ENCODE measurements around the gene TMEM219.

The TMEM219 gene

GRCh38 chr16:29971304-29971703, 9.4 kb downstream of the TMEM219 start:
- Histone ChIP-seq H2BK15ac (ENCODE audit: low read length) (no peak overlapping the region), H3K27me3 (ENCODE audit: control insufficient read depth in 3 of 3, insufficient read depth in 3 of 3, low read depth in 1 of 3, low read length in 3 of 3) (no peaks in the 10 kb centered on the region), H2BK120ac (ENCODE audit: low read depth, low read length) (no peak overlapping the region), H3K9ac (ENCODE audit: low read depth, low read length, poor library complexity) (no peak overlapping the region), H3K36me3 (replicated peaks in 1 of 2; ENCODE audit: control insufficient read depth in 2 of 2, insufficient read depth in 2 of 2, low read length in 2 of 2) (peaks cover 15 to 42% of the 10 kb centered on the region in 2 donors), H2BK5ac (ENCODE audit: low read length) (no peak overlapping the region), H2BK12ac (ENCODE audit: low read length) (no peak overlapping the region), H2AFZ (ENCODE audit: low read length) (no peak overlapping the region), H4K91ac (ENCODE audit: low read depth, low read length, poor library complexity) (no peak overlapping the region), H3K79me1 (ENCODE audit: low read depth, low read length) (peaks cover 10% of the 10 kb centered on the region), H3K4me3 (ENCODE audit: low read length in 2 of 2) (no peak overlapping the region), H3K4me2 (ENCODE audit: insufficient read depth, low read length, poor library complexity, severe bottlenecking) (no peak overlapping the region), H2AK5ac (ENCODE audit: low read depth, low read length) (no peak overlapping the region), H3K27ac (replicated peaks; ENCODE audit: low read length) (no peak overlapping the region), H3K14ac (ENCODE audit: low read length) (no peak overlapping the region), H4K8ac (ENCODE audit: low read depth, low read length) (no peak overlapping the region), H3K18ac (ENCODE audit: low read length) (no peak overlapping the region), H3K23ac (ENCODE audit: low read depth, low read length, poor library complexity) (no peak overlapping the region), H3K4me1 (ENCODE audit: control insufficient read depth in 2 of 2, insufficient read depth in 1 of 2, low read depth in 1 of 2, low read length in 2 of 2) (peaks cover 16 to 17% of the 10 kb centered on the region in 2 donors), H3K4ac (ENCODE audit: low read length) (no peak overlapping the region), H3K9me3 (replicated peaks in 1 of 2; ENCODE audit: control insufficient read depth in 2 of 2, insufficient read depth in 1 of 2, low read depth in 1 of 2, low read length in 2 of 2) (peaks cover 9 to 10% of the 10 kb centered on the region in 2 donors)
- WGBS, 2 donors (ENCODE audit: extremely low coverage in 2 of 2, insufficient read length in 2 of 2, insufficient replicate concordance in 1 of 2): no CpG with 5 or more reads among the region's 8 CpGs
- DNase-seq (ENCODE audit: low spot score): no peak

- Histone ChIP-seq H3K4me1 (ENCODE audit: control insufficient read depth in 2 of 2, insufficient read depth in 1 of 2, low read depth in 1 of 2, low read length in 2 of 2) (peaks cover 18 to 23% of the 10 kb centered on the region in 2 donors), H3K9ac (ENCODE audit: low read depth, low read length, poor library complexity) (no peak overlapping the region), H4K8ac (ENCODE audit: low read depth, low read length) (no peak overlapping the region), H3K27ac (replicated peaks; ENCODE audit: low read length) (no peak overlapping the region), H2AK5ac (ENCODE audit: low read depth, low read length) (peak overlapping the region; percentile 25), H3K4ac (ENCODE audit: low read length) (no peak overlapping the region), H2BK120ac (ENCODE audit: low read depth, low read length) (no peak overlapping the region), H3K18ac (ENCODE audit: low read length) (no peak overlapping the region), H3K27me3 (ENCODE audit: control insufficient read depth in 3 of 3, insufficient read depth in 3 of 3, low read depth in 1 of 3, low read length in 3 of 3) (no peaks in the 10 kb centered on the region), H3K23ac (ENCODE audit: low read depth, low read length, poor library complexity) (no peak overlapping the region), H2BK15ac (ENCODE audit: low read length) (no peak overlapping the region), H3K79me1 (ENCODE audit: low read depth, low read length) (peaks cover 10% of the 10 kb centered on the region), H3K36me3 (replicated peaks in 1 of 2; ENCODE audit: control insufficient read depth in 2 of 2, insufficient read depth in 2 of 2, low read length in 2 of 2) (peaks cover 15 to 49% of the 10 kb centered on the region in 2 donors), H2BK12ac (ENCODE audit: low read length) (no peak overlapping the region), H3K9me3 (replicated peaks in 1 of 2; ENCODE audit: control insufficient read depth in 2 of 2, insufficient read depth in 1 of 2, low read depth in 1 of 2, low read length in 2 of 2) (peaks cover 9 to 10% of the 10 kb centered on the region in 2 donors), H4K91ac (ENCODE audit: low read depth, low read length, poor library complexity) (no peak overlapping the region), H3K4me2 (ENCODE audit: insufficient read depth, low read length, poor library complexity, severe bottlenecking) (no peak overlapping the region), H3K14ac (ENCODE audit: low read length) (no peak overlapping the region), H2BK5ac (ENCODE audit: low read length) (no peak overlapping the region), H3K4me3 (ENCODE audit: low read length in 2 of 2) (no peak overlapping the region), H2AFZ (ENCODE audit: low read length) (no peak overlapping the region)
- WGBS, 2 donors (ENCODE audit: extremely low coverage in 2 of 2, insufficient read length in 2 of 2, insufficient replicate concordance in 1 of 2): no CpG with 5 or more reads among the region's 1 CpG
- DNase-seq (ENCODE audit: low spot score): no peak
Observed at GRCh38 chr16:29972500-29972899, 10.6 kb downstream of the TMEM219 start.

- peaks cover 18 to 23% of the 10 kb centered on the region in 2 donors for H3K4me1 ChIP-seq (ENCODE audit: control insufficient read depth in 2 of 2, insufficient read depth in 1 of 2, low read depth in 1 of 2, low read length in 2 of 2)
- WGBS, 2 donors (ENCODE audit: extremely low coverage in 2 of 2, insufficient read length in 2 of 2, insufficient replicate concordance in 1 of 2): 100% methylated on average over 1 of the region's 6 CpGs; no CpG with 5 or more reads in 1 of the 2 donors
- H3K27ac ChIP-seq (replicated peaks; ENCODE audit: low read length): peak overlapping the region; percentile 32
- H3K4ac ChIP-seq (ENCODE audit: low read length): no peak overlapping the region
- peaks cover 16 to 51% of the 10 kb centered on the region in 2 donors for H3K36me3 ChIP-seq (replicated peaks in 1 of 2; ENCODE audit: control insufficient read depth in 2 of 2, insufficient read depth in 2 of 2, low read length in 2 of 2)
- H2BK5ac ChIP-seq (ENCODE audit: low read length): no peak overlapping the region
- H2AK5ac ChIP-seq (ENCODE audit: low read depth, low read length): no peak overlapping the region
- peaks cover 11% of the 10 kb centered on the region for H3K79me1 ChIP-seq (ENCODE audit: low read depth, low read length)
- H3K4me2 ChIP-seq (ENCODE audit: insufficient read depth, low read length, poor library complexity, severe bottlenecking): no peak overlapping the region
- H3K9me3 ChIP-seq (replicated peaks in 1 of 2; ENCODE audit: control insufficient read depth in 2 of 2, insufficient read depth in 1 of 2, low read depth in 1 of 2, low read length in 2 of 2): peaks cover 9 to 10% of the 10 kb centered on the region in 2 donors
- no peak overlapping the region for H3K4me3 ChIP-seq (ENCODE audit: low read length in 2 of 2)
- no peak overlapping the region for H2BK120ac ChIP-seq (ENCODE audit: low read depth, low read length)
- H4K91ac ChIP-seq (ENCODE audit: low read depth, low read length, poor library complexity): no peak overlapping the region
- no peak overlapping the region for H4K8ac ChIP-seq (ENCODE audit: low read depth, low read length)
- no peak overlapping the region for H3K14ac ChIP-seq (ENCODE audit: low read length)
- H3K9ac ChIP-seq (ENCODE audit: low read depth, low read length, poor library complexity): no peak overlapping the region
- H3K27me3 ChIP-seq (ENCODE audit: control insufficient read depth in 3 of 3, insufficient read depth in 3 of 3, low read depth in 1 of 3, low read length in 3 of 3): no peaks in the 10 kb centered on the region
- DNase-seq (ENCODE audit: low spot score): no peak
- no peak overlapping the region for H2BK15ac ChIP-seq (ENCODE audit: low read length)
- no peak overlapping the region for H3K23ac ChIP-seq (ENCODE audit: low read depth, low read length, poor library complexity)
- no peak overlapping the region for H2BK12ac ChIP-seq (ENCODE audit: low read length)
- no peak overlapping the region for H3K18ac ChIP-seq (ENCODE audit: low read length)
- peak overlapping the region; percentile 64 for H2AFZ ChIP-seq (ENCODE audit: low read length)
Observed at GRCh38 chr16:29972992-29973383, 11.1 kb downstream of the TMEM219 start.

GRCh38 chr16:29973384-29974246, 11.7 kb downstream of the TMEM219 start, which contains the start of gene TAOK2:
TAOK2 (plus strand) TSS chr16:29973868; CDS start chr16:29977773, 3,905 bp downstream.
- H3K18ac ChIP-seq (ENCODE audit: low read length): peak within 1 kb of the TSS; percentile 86
- peak within 1 kb of the TSS; percentile 86 for H3K27ac ChIP-seq (replicated peaks; ENCODE audit: low read length)
- H3K79me1 ChIP-seq (ENCODE audit: low read depth, low read length): peaks cover 13% of the 10 kb centered on the region
- H2BK120ac ChIP-seq (ENCODE audit: low read depth, low read length): no peak within 1 kb of the TSS
- peaks cover 9 to 10% of the 10 kb centered on the region in 2 donors for H3K9me3 ChIP-seq (replicated peaks in 1 of 2; ENCODE audit: control insufficient read depth in 2 of 2, insufficient read depth in 1 of 2, low read depth in 1 of 2, low read length in 2 of 2)
- peak; percentile 100 for DNase-seq (ENCODE audit: low spot score)
- H2BK12ac ChIP-seq (ENCODE audit: low read length): no peak within 1 kb of the TSS
- peak within 1 kb of the TSS; percentile 78 for H2BK5ac ChIP-seq (ENCODE audit: low read length)
- H2AFZ ChIP-seq (ENCODE audit: low read length): peak within 1 kb of the TSS; percentile 87
- no peak within 1 kb of the TSS for H2BK15ac ChIP-seq (ENCODE audit: low read length)
- H3K36me3 ChIP-seq (replicated peaks in 1 of 2; ENCODE audit: control insufficient read depth in 2 of 2, insufficient read depth in 2 of 2, low read length in 2 of 2): peaks cover 20 to 51% of the 10 kb centered on the region in 2 donors
- H3K27me3 ChIP-seq (ENCODE audit: control insufficient read depth in 3 of 3, insufficient read depth in 3 of 3, low read depth in 1 of 3, low read length in 3 of 3): no peaks in the 10 kb centered on the region
- peak within 1 kb of the TSS; percentile 90 for H3K23ac ChIP-seq (ENCODE audit: low read depth, low read length, poor library complexity)
- H3K4me3 ChIP-seq (ENCODE audit: low read length in 2 of 2): peak within 1 kb of the TSS; percentile 78 to 97
- no CpG with 5 or more reads among the region's 75 CpGs for WGBS, 2 donors (ENCODE audit: extremely low coverage in 2 of 2, insufficient read length in 2 of 2, insufficient replicate concordance in 1 of 2)
- no peak within 1 kb of the TSS for H3K14ac ChIP-seq (ENCODE audit: low read length)
- H3K4ac ChIP-seq (ENCODE audit: low read length): peak within 1 kb of the TSS; percentile 4
- peak within 1 kb of the TSS; percentile 91 for H3K9ac ChIP-seq (ENCODE audit: low read depth, low read length, poor library complexity)
- H4K91ac ChIP-seq (ENCODE audit: low read depth, low read length, poor library complexity): no peak within 1 kb of the TSS
- peaks cover 18 to 23% of the 10 kb centered on the region in 2 donors for H3K4me1 ChIP-seq (ENCODE audit: control insufficient read depth in 2 of 2, insufficient read depth in 1 of 2, low read depth in 1 of 2, low read length in 2 of 2)
- peak within 1 kb of the TSS; percentile 80 for H3K4me2 ChIP-seq (ENCODE audit: insufficient read depth, low read length, poor library complexity, severe bottlenecking)
- H4K8ac ChIP-seq (ENCODE audit: low read depth, low read length): no peak within 1 kb of the TSS
- peak within 1 kb of the TSS; percentile 25 for H2AK5ac ChIP-seq (ENCODE audit: low read depth, low read length)
